ENCODE data around the gene FHIT.

GRCh38 chr3:61231693-61232092 lies 19.6 kb downstream of the FHIT start:
- no peak for TF ChIP-seq EZH2 (IDR thresholded peaks at IDR 0.05; ENCODE audit: insufficient read depth, poor library complexity, severe bottlenecking)
- no peak for TF ChIP-seq EZH2phosphoT487 (IDR thresholded peaks at IDR 0.05; ENCODE audit: insufficient read depth, low read depth)

All from GM23248 (cell line).